Thoracic aorta (tissue), 2 donors: ENCODE results near the gene CXXC1. TPM values are rescaled to one million over a fixed set of nuclear protein-coding genes. Genes with fewer than 3 reads are reported as not detected.

Experiments
- ATAC-seq: fragments of 150-250 bp; one replicate; pipeline ENCODE4 v1.8.0; 2017; ENCODE audit warnings: low read depth; ENCODE audit not compliant: insufficient number of reproducible peaks, low FRiP score
- DNase-seq: peaks from one replicate; pipeline ENCODE4 v3.0.0-alpha.2; 2020; ENCODE audit warnings: low spot score
- H3K27ac ChIP-seq, 2 donors: fragments of 200-600 bp; sonication (generic); 1 replicate in 1 of 2; 2 replicates in 1 of 2; pipeline ENCODE4 v1.5.1; 2016; ENCODE audit warnings: mild to moderate bottlenecking in 2 of 2, moderate library complexity in 2 of 2
- H3K27me3 ChIP-seq: fragments of 200-600 bp; sonication (generic); replicated peaks from 2 replicates; pipeline ENCODE4 v1.6.0; 2016; ENCODE audit warnings: mild to moderate bottlenecking; ENCODE audit not compliant: insufficient read depth
- H3K36me3 ChIP-seq: fragments of 200-600 bp; sonication (generic); one replicate; pipeline ENCODE4 v1.5.1; 2016
- H3K4me1 ChIP-seq, 2 donors: fragments of 200-600 bp; sonication (generic); 1 replicate in 1 of 2; 2 replicates in 1 of 2; pipeline versions ENCODE4 v1.5.1 to v1.6.0; 2016; ENCODE audit warnings: low read depth in 2 of 2, mild to moderate bottlenecking in 1 of 2; ENCODE audit not compliant: control insufficient read depth in 1 of 2
- H3K4me3 ChIP-seq: fragments of 200-600 bp; sonication (generic); 2 replicates; pipeline ENCODE4 v1.5.1; 2016; ENCODE audit warnings: mild to moderate bottlenecking
- H3K9me3 ChIP-seq: fragments of 200-600 bp; sonication (generic); 2 replicates; pipeline ENCODE4 v1.5.1; 2016
- total RNA-seq, 2 donors: library from RNA; depleted of rRNA; stranded (reverse); fragments of >200 nt; gene quantifications; one replicate each; pipeline versions ENCODE4 v1.1.0 to v1.2.3, GENCODE V29; 2016
- TF ChIP-seq, protein P1 (sequence below): fragments of 200-600 bp; sonication (generic); IDR thresholded peaks from one replicate; pipeline ENCODE4 v1.5.1; 2019; ENCODE audit warnings: antibody characterized with exemption

The CXXC1 gene
- total RNA-seq, 2 donors from 2014 or later = 47.9 to 88.5 TPM

DNA sequence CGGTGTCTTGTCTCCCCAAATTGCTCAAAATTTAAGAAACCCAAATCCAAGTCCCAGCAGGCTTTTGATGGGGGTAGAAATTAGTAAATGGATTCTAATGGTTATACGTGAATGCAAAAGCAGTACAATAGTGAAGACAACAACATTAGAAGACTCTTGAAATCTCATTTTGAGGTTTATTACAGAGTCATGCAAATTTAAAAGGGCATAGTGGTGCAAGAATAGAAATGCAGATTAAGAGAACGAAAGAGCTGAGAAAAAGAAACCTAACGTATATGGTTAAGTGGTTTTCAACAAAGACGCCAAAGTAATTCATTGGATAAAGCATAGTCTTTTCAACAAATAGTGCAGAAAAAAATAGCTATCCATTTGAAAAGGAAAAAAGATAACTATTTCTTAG, 33.2 kb upstream of the CXXC1 start:
- no peak for ATAC-seq
- H3K27ac ChIP-seq = no peak overlapping the region

DNA sequence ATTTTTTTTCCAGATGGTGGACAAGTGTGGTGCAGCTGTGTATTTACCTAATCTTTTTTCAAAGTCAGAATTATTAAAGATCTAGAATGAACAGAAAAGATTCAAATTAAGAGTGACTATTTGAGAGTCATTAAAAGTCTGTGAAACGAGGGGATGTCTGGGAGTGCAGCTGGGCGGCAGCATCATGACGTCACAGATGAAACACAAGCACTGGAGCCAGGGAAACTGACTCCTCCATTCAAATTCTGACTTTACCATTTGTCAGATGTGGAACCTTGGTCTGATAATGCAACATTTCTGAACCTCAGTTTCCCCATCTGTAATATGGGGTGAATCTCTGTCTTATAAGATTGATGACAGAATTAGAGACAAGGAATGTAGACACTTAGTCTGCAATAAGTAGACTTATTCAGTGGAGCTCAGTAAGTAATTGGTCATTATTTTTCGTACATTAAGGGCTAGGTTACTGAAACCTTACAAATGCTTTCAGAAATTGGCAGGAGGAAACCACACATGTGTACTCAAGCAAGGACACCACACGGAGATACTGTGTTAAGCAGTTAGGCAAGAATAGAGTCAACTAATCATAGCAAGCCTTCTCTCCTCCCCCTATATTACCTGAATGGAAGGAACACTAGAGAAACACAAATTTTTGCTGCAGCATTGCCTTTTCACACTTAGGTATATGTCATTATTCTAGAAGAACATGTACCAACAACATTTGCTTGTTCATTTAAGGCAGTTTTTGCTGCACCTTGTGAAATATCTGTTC, 27.8 kb upstream of the CXXC1 start:
- no peaks in the 10 kb centered on the region for H3K4me1 ChIP-seq
- H3K27me3 ChIP-seq = no peaks in the 10 kb centered on the region
- ATAC-seq (no peak), DNase-seq (no peak)
- TF ChIP-seq, protein P1, sequence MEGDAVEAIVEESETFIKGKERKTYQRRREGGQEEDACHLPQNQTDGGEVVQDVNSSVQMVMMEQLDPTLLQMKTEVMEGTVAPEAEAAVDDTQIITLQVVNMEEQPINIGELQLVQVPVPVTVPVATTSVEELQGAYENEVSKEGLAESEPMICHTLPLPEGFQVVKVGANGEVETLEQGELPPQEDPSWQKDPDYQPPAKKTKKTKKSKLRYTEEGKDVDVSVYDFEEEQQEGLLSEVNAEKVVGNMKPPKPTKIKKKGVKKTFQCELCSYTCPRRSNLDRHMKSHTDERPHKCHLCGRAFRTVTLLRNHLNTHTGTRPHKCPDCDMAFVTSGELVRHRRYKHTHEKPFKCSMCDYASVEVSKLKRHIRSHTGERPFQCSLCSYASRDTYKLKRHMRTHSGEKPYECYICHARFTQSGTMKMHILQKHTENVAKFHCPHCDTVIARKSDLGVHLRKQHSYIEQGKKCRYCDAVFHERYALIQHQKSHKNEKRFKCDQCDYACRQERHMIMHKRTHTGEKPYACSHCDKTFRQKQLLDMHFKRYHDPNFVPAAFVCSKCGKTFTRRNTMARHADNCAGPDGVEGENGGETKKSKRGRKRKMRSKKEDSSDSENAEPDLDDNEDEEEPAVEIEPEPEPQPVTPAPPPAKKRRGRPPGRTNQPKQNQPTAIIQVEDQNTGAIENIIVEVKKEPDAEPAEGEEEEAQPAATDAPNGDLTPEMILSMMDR = no peak
- H3K4me3 ChIP-seq = no peak overlapping the region
- H3K9me3 ChIP-seq = no peaks in the 10 kb centered on the region
- H3K36me3 ChIP-seq = no peaks in the 10 kb centered on the region
- H3K27ac ChIP-seq = no peak overlapping the region

More for the DNA sequence above, 33.2 kb upstream of the CXXC1 start:
- no peak overlapping the region for H3K4me3 ChIP-seq
- H3K27me3 ChIP-seq = no peaks in the 10 kb centered on the region
- TF ChIP-seq, protein P1 = no peak
- no peaks in the 10 kb centered on the region for H3K4me1 ChIP-seq
- DNase-seq = no peak
- no peaks in the 10 kb centered on the region for H3K36me3 ChIP-seq
- H3K9me3 ChIP-seq = no peaks in the 10 kb centered on the region

DNA sequence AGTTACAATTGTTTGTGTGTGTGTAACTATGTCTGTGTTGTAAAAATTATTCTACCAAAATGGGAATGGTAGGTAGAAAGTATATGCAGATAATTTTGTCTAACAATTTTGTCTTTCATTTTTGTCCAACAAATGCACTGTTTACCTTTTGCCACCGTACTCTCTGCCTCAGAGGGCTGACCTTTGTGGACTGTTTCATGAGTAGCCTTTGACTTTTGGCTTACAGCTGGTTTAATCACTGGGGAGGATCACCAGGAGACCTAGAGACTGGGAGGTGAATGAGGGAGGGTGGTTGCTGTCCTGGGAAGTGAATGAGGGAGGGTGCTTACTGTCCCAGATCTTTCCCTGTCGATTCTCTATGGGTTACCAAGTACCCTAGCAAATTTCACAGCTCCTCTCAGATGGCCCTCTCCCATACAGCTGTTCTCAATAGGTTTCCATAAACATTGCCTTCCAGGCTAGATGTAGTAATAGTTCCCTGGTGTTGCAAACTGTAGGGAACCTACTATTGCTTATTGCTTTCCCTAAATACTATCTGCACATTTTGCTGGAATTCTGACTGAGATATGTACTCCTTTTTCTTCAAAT, 26.5 kb upstream of the CXXC1 start:
- DNase-seq = no peak
- H3K27ac ChIP-seq = no peak overlapping the region
- TF ChIP-seq, protein P1 = no peak

GRCh38 chr18:50313031-50313607, 25.6 kb upstream of the CXXC1 start:
- H3K9me3 ChIP-seq = no peaks in the 10 kb centered on the region
- H3K27ac ChIP-seq = no peak overlapping the region
- ATAC-seq = no peak
- peaks cover 4% of the 10 kb centered on the region in 2 donors for H3K4me1 ChIP-seq
- H3K4me3 ChIP-seq = no peak overlapping the region
- H3K27me3 ChIP-seq = no peaks in the 10 kb centered on the region
- TF ChIP-seq, protein P1 = no peak
- no peak for DNase-seq
- no peaks in the 10 kb centered on the region for H3K36me3 ChIP-seq

More for the DNA sequence above, 26.5 kb upstream of the CXXC1 start:
- Histone ChIP-seq H3K4me1 (no peaks in the 10 kb centered on the region), H3K9me3 (no peaks in the 10 kb centered on the region), H3K27me3 (no peaks in the 10 kb centered on the region), H3K4me3 (no peak overlapping the region), H3K36me3 (no peaks in the 10 kb centered on the region)
- ATAC-seq = no peak

DNA sequence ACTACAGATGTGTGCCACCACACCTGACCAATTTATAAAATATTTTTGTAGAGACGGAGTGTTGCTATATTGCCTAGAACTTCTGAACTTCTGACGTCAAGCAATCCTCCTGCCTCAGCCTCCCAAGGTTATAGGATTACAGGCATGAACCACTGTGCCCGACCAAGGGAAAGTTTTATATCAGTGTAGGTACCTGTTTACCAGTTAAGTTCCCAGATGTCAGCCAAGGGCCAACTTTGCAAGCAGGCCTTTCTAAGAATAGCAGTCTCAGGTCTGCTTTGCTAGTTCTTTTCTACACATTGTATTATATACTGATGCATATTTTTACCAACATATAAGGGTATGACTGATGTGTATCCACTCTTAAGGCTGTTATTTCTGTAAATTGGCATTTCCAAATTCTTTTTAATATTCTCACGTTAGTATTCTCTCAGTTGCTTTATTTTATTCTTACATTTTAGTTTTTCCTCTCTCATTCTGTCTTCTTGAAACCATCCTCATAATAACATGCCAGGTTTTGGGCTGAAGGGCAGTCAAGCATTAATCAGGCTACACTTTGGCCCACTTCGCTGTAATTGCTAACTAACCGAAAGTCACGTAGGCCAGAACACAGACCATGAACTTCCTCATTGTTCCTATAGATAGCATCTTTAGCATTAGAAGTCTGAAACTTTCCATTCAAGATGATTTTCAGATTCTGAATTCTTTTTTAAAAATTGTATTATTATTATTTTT, 25.0 kb upstream of the CXXC1 start:
- no peak for DNase-seq
- Histone ChIP-seq H3K4me3 (no peak overlapping the region), H3K4me1 (peaks cover 5 to 7% of the 10 kb centered on the region in 2 donors), H3K9me3 (no peaks in the 10 kb centered on the region), H3K27me3 (no peaks in the 10 kb centered on the region), H3K36me3 (no peaks in the 10 kb centered on the region), H3K27ac (no peak overlapping the region)
- TF ChIP-seq, protein P1 = no peak
- no peak for ATAC-seq
